Stomach (tissue), 4 donors: ENCODE measurements around the gene RBBP8NL.

Experiments
- CTCF ChIP-seq, 7 experiments: fragments of 450-650 bp in 4 of 7; fragments of 200-600 bp in 3 of 7; sonication (generic) in 3 of 7; IDR thresholded peaks; one replicate each; pipeline ENCODE4 v1.5.1; 2016 to 2019; ENCODE audit warnings: antibody characterized with exemption in 7 of 7, control low read depth in 2 of 7, mild to moderate bottlenecking in 1 of 7
- EP300 ChIP-seq: sonication (generic); formaldehyde crosslinking; IDR thresholded peaks from one replicate; pipeline ENCODE4 v1.6.1; 2017; ENCODE audit warnings: antibody characterized with exemption
- POLR2A ChIP-seq, 4 donors: fragments of 450-650 bp; IDR thresholded peaks; one replicate each; pipeline ENCODE4 v1.6.1; 2016; ENCODE audit warnings: antibody characterized with exemption in 4 of 4, control low read depth in 2 of 4, mild to moderate bottlenecking in 1 of 4, moderate library complexity in 1 of 4
- POLR2AphosphoS5 ChIP-seq, 3 donors: sonication (generic); formaldehyde crosslinking; IDR thresholded peaks; one replicate each; pipeline ENCODE4 v1.6.1; 2016; ENCODE audit warnings: antibody characterized with exemption in 3 of 3

- no peak for TF ChIP-seq POLR2A (IDR thresholded peaks at IDR 0.05)
- no peak for TF ChIP-seq EP300
- no peak for TF ChIP-seq CTCF (IDR thresholded peaks at IDR 0.05)
- TF ChIP-seq POLR2AphosphoS5 (IDR thresholded peaks at IDR 0.05): no peak
Measured at GRCh38 chr20:62372042-62372993, 55.0 kb downstream of the RBBP8NL start.
